ENCODE data around the gene ZDHHC5.

DNA sequence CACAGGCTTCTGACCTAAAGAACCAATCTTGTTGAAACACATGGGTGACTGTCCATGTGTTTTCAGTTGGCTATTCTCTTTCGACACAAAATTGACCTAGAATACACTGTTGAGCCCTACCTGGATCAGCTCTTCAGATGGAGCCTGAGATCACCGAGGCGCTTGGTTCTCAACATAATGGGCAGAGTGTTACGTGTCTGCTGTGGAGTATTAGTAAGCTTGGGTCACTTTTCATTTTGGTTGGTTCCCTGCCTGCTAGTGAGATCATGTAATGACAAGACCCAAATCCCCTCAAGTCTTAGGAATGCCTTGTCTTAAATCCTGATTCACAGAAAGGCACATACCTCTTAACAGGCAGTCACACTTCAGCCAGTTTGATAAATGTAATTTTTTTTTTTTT lies 35.4 kb downstream of the ZDHHC5 start:
- TF ChIP-seq, protein P1, sequence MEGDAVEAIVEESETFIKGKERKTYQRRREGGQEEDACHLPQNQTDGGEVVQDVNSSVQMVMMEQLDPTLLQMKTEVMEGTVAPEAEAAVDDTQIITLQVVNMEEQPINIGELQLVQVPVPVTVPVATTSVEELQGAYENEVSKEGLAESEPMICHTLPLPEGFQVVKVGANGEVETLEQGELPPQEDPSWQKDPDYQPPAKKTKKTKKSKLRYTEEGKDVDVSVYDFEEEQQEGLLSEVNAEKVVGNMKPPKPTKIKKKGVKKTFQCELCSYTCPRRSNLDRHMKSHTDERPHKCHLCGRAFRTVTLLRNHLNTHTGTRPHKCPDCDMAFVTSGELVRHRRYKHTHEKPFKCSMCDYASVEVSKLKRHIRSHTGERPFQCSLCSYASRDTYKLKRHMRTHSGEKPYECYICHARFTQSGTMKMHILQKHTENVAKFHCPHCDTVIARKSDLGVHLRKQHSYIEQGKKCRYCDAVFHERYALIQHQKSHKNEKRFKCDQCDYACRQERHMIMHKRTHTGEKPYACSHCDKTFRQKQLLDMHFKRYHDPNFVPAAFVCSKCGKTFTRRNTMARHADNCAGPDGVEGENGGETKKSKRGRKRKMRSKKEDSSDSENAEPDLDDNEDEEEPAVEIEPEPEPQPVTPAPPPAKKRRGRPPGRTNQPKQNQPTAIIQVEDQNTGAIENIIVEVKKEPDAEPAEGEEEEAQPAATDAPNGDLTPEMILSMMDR (conservative IDR thresholded peaks at IDR 0.05; ENCODE audit: low read depth, low read length): no peak
- TF ChIP-seq POLR2A (IDR thresholded peaks at IDR 0.05; ENCODE audit: low read depth, low read length): no peak
- TF ChIP-seq, protein P2, sequence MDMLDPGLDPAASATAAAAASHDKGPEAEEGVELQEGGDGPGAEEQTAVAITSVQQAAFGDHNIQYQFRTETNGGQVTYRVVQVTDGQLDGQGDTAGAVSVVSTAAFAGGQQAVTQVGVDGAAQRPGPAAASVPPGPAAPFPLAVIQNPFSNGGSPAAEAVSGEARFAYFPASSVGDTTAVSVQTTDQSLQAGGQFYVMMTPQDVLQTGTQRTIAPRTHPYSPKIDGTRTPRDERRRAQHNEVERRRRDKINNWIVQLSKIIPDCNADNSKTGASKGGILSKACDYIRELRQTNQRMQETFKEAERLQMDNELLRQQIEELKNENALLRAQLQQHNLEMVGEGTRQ (IDR thresholded peaks at IDR 0.05; ENCODE audit: low read depth, low read length): no peak
- no peak for TF ChIP-seq RCOR1 (IDR thresholded peaks at IDR 0.05; ENCODE audit: insufficient replicate concordance, low read length)
- TF ChIP-seq MXI1 (IDR thresholded peaks at IDR 0.05; ENCODE audit: borderline replicate concordance, low read depth, low read length): no peak
- TF ChIP-seq RAD21 (IDR thresholded peaks at IDR 0.05; ENCODE audit: low read length): no peak
